PC-9 (cell line): ENCODE results near the gene LBHD2.

Source experiments
- CTCF ChIP-seq: fragments of 200-600 bp; sonication (generic); conservative IDR thresholded peaks from 2 replicates; pipeline ENCODE4 v1.6.1; 2017; ENCODE audit warnings: mixed run types, antibody characterized with exemption, mild to moderate bottlenecking, moderate library complexity
- EZH2 ChIP-seq: fragments of 200-600 bp; sonication (generic); IDR thresholded peaks from 2 replicates; pipeline ENCODE4 v1.8.0; 2017; ENCODE audit warnings: antibody characterized with exemption, low read depth

- TF ChIP-seq EZH2 = no peak
- no peak for TF ChIP-seq CTCF
Observed at GRCh38 chr14:103127861-103128598, 44.0 kb downstream of the LBHD2 start.
